Measurements from ENCODE around the gene BHMT.
"Not testable (repeated sequence)": the region's sequence is repeated elsewhere in the genome, so short reads cannot be mapped to it uniquely, and the experiment has no call there.

BHMT gene

DNA sequence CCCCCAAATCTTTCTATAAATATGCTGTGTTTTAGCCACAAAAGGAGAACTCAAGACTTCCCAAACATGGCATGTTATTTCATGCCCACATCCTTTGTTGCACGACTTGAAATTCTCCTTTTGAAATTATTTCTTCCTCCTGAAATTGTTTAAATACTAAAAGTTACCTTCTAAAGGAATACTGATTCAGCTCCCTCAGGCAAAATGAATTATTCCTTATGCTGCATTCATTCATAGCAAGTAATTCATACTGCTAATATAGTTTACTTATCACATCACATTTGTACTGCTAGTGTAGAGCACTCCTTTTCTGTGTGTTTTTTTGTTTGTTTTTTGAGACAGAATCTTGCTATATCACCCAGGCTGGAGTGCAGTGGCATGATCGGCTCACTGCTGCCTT is 45.7 kb downstream of the BHMT start:
- DNase-seq (ENCODE audit: low spot score), result no peak
- in situ Hi-C loops (cut with MboI; ENCODE audit: low sequenced_read_pairs, unreplicated experiment), result no loop called here
- TF ChIP-seq, protein P1, sequence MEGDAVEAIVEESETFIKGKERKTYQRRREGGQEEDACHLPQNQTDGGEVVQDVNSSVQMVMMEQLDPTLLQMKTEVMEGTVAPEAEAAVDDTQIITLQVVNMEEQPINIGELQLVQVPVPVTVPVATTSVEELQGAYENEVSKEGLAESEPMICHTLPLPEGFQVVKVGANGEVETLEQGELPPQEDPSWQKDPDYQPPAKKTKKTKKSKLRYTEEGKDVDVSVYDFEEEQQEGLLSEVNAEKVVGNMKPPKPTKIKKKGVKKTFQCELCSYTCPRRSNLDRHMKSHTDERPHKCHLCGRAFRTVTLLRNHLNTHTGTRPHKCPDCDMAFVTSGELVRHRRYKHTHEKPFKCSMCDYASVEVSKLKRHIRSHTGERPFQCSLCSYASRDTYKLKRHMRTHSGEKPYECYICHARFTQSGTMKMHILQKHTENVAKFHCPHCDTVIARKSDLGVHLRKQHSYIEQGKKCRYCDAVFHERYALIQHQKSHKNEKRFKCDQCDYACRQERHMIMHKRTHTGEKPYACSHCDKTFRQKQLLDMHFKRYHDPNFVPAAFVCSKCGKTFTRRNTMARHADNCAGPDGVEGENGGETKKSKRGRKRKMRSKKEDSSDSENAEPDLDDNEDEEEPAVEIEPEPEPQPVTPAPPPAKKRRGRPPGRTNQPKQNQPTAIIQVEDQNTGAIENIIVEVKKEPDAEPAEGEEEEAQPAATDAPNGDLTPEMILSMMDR (IDR thresholded peaks at IDR 0.05; ENCODE audit: borderline replicate concordance, control extremely low read depth, extremely low read depth, insufficient read depth, missing control alignments), result no peak

DNA sequence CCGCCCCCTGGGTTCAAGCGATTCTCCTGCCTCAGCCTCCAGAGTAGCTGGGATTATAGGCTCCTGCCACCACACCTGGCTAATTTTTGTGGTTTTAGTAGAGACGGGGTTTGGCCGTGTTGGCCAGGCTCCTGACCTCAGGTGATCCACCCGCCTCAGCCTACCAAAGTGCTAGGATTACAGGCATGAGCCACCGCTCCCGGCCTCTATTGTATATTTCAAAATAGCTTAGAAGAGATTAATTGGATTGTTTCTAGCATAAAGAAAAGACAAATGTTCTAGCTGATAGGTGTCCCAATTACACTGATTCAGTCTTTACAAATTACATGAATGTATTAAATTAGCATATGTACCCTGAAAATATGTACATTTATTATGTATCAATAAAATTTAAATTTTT is 50.0 kb downstream of the BHMT start:
- DNase-seq (ENCODE audit: low spot score); in situ Hi-C loops (cut with MboI; ENCODE audit: low sequenced_read_pairs, unreplicated experiment): not testable (repeated sequence)

DNA sequence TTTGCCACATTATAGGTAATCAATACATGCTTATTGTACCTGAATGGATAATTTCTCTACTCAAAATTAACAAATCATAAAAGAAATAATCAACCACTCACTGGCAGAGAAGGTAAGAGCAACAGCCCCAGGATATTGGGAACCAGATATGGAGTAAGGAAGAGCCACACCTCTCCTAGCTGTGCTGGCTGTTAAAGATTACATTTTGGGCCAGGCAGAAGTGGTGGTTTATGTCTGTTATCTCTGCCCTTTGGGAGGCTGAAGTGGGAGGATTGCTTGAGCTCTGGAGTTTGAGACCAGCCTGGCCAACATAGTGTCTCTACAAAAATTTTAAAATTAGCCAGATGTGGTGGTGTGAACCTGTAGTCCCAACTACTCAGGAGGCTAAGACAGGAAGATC is 56.4 kb downstream of the BHMT start:
- in situ Hi-C loops (cut with MboI; ENCODE audit: low sequenced_read_pairs, unreplicated experiment), result no loop called here
- no peak for DNase-seq (ENCODE audit: low spot score)
- TF ChIP-seq, protein P1 (IDR thresholded peaks at IDR 0.05; ENCODE audit: borderline replicate concordance, control extremely low read depth, extremely low read depth, insufficient read depth, missing control alignments), result no peak

DNA sequence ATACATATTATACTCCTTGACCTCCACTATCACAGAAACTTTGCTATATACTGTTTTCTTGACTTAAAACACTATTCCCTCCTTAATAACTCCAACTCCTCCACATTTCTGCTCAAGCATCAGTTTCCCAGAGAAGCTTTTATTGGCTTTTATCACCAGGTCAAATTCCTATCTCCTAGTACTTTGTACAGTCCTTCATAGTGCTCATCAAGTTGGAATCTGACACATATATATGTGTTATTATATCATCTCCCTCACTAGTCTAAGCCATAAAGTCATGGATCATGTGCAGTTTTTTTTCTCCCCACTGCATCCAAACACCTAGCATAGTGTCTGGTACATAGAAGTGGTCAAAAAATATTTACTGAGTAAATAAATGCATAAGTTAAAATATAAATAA is 59.1 kb downstream of the BHMT start:
- TF ChIP-seq, protein P1 (IDR thresholded peaks at IDR 0.05; ENCODE audit: borderline replicate concordance, control extremely low read depth, extremely low read depth, insufficient read depth, missing control alignments), result no peak
- no peak for DNase-seq (ENCODE audit: low spot score)
- in situ Hi-C loops (cut with MboI; ENCODE audit: low sequenced_read_pairs, unreplicated experiment), result no loop called here

DNA sequence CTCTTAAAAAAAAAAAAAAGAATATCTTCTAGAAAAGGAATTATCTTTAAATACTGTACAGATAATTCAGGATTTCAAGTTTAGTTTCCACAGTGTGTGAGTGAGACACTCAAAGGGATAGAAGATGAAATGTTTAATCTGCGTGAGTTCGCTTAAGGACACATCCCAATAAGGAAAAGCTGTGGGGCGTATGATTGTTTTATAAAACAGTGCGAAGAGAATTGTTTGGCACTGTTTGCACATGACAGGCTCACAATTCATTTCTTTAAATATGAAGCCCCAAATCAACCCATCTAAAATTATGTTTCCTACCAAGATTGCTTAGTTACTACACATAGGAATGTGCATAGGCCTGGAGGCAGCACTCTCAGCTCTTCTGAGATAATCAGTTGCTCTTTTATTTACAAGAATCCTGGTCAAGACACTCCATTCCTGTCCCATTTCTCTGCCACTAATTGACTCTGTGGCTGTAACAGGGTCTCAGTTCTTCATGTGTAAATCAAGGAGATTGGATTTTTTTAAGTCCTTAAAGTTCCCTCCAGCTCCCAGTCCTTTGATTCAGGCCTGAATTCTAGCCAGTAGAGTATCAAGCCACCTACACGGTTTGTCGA is 60.1 kb downstream of the BHMT start:
- in situ Hi-C loops (cut with MboI; ENCODE audit: low sequenced_read_pairs, unreplicated experiment), result no loop called here
- TF ChIP-seq, protein P1 (IDR thresholded peaks at IDR 0.05; ENCODE audit: borderline replicate concordance, control extremely low read depth, extremely low read depth, insufficient read depth, missing control alignments), result no peak
- DNase-seq (ENCODE audit: low spot score), result no peak

DNA sequence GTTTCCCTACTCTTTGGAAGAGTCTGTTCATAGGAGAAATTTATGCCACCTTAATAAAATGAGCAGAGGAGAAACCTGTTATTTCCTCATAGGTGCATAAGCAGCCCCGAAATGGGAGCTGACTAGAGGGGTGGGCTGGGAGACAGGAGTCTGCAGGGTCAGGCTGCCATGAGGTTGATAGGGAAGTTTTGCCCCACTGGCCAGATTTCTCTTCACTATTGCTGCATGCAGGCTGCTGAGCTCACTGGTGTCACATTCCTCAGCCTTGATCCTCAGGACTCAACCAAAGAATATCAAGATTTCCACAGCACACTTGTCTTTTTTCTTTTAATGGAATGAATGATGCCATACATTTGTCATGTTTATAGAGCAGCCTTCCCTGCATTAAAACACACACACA is 60.7 kb downstream of the BHMT start:
- in situ Hi-C loops (cut with MboI; ENCODE audit: low sequenced_read_pairs, unreplicated experiment), result no loop called here
- DNase-seq (ENCODE audit: low spot score), result no peak
- TF ChIP-seq, protein P1 (IDR thresholded peaks at IDR 0.05; ENCODE audit: borderline replicate concordance, control extremely low read depth, extremely low read depth, insufficient read depth, missing control alignments), result no peak

DNA sequence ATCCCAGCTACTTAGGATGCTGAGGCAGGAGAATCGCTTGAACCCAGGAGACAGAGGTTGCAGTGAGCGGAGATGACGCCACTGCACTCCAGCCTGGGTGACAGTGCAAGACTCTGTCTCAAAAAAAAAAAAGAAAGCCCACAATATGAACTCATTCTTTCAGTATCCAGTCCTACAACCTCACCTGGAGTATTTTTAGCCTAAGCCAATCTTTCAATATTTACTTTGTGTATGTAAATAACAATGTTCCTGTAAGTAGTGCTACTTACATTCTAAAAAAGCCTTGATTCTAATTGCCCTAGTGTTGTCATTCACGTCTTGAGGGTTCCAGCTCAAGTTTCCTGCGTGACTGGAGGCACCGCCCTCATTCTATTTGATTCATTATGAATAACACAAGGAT is 62.0 kb downstream of the BHMT start:
- TF ChIP-seq, protein P1 (IDR thresholded peaks at IDR 0.05; ENCODE audit: borderline replicate concordance, control extremely low read depth, extremely low read depth, insufficient read depth, missing control alignments), result no peak
- DNase-seq (ENCODE audit: low spot score), result no peak
- in situ Hi-C loops (cut with MboI; ENCODE audit: low sequenced_read_pairs, unreplicated experiment), result no loop called here

DNA sequence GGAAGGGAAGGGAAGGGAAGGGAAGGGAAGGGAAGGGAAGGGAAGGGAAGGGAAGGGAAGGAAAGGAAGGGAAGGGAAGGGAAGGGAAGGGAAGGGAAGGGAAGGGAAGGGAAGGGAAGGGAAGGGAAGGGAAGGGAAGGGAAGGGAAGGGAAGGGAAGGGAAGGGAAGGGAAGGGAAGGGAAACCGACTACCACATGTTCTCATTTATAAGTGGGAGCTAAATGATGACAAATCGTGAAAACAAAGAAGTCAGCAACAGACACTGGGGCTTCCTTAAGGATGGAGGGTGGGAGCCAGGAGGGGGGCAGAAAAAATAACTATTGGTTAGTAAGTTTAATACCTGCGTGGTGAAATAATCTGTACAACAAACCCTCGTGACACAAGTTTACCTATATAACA is 68.8 kb downstream of the BHMT start:
- in situ Hi-C loops (cut with MboI; ENCODE audit: low sequenced_read_pairs, unreplicated experiment); DNase-seq (ENCODE audit: low spot score): not testable (repeated sequence)

Data from GM13976 (cell line).